Peyer's patch (tissue), 4 donors: ENCODE data around the gene CCDC69.

ENCODE experiments used
- POLR2A ChIP-seq, 2 donors: fragments of 450-650 bp; IDR thresholded peaks; one replicate each; pipeline ENCODE4 v1.5.1; 2017; ENCODE audit warnings: antibody characterized with exemption in 2 of 2, mild to moderate bottlenecking in 2 of 2, moderate library complexity in 2 of 2
- TF ChIP-seq, protein P1 (sequence below), 6 experiments: fragments of 450-650 bp in 4 of 6; fragments of 200-600 bp in 2 of 6; sonication (generic) in 1 of 6; IDR thresholded peaks; one replicate each; pipeline ENCODE4 v1.5.1; 2017 to 2019; ENCODE audit warnings: antibody characterized with exemption in 6 of 6, mild to moderate bottlenecking in 3 of 6, moderate library complexity in 1 of 6

DNA sequence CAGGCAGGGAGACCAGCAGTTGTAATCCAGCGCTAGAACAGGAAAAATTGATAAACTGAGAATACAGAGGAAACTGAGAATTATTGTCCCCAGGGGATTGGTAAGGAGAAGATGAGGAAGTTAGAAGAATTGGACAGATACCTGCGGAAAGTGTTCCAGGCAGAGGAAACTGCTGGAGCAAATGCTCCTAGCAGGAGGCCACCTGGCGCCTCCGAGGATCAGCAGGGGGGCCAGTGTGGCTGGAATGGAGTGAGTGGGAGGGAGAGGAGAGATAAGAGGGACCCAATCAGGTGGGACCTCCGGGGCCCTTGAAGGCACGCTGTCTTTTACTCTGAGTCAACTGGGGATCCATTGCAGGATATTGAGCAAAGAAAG, 65.6 kb downstream of the CCDC69 start:
- TF ChIP-seq, protein P1, sequence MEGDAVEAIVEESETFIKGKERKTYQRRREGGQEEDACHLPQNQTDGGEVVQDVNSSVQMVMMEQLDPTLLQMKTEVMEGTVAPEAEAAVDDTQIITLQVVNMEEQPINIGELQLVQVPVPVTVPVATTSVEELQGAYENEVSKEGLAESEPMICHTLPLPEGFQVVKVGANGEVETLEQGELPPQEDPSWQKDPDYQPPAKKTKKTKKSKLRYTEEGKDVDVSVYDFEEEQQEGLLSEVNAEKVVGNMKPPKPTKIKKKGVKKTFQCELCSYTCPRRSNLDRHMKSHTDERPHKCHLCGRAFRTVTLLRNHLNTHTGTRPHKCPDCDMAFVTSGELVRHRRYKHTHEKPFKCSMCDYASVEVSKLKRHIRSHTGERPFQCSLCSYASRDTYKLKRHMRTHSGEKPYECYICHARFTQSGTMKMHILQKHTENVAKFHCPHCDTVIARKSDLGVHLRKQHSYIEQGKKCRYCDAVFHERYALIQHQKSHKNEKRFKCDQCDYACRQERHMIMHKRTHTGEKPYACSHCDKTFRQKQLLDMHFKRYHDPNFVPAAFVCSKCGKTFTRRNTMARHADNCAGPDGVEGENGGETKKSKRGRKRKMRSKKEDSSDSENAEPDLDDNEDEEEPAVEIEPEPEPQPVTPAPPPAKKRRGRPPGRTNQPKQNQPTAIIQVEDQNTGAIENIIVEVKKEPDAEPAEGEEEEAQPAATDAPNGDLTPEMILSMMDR (IDR thresholded peaks at IDR 0.05), result no peak
- TF ChIP-seq POLR2A (IDR thresholded peaks at IDR 0.05), result no peak
